AG04450 (cell line): ENCODE results near the gene PPP1R3C. TPM values are rescaled to one million over a fixed set of nuclear protein-coding genes. Genes with fewer than 3 reads are reported as not detected.
A peak's percentile ranks its signal among the peaks of the same experiment; 100 is the strongest.

Source experiments
- CTCF ChIA-PET: fragments of 300-600, 350-600 bp; formaldehyde crosslinking; extraction: SDS; loops from one replicate; lab custom pipeline; 2022; ENCODE audit warnings: antibody characterized with exemption, inconsistent platforms; lab: Charles Lee
- POLR2A ChIA-PET: fragments of 350-600 bp; formaldehyde crosslinking; extraction: SDS; loops from one replicate; lab custom pipeline; 2021; ENCODE audit warnings: antibody characterized with exemption, inconsistent platforms; lab: Yijun Ruan, JAX
- DNase-seq: peaks from one replicate; pipeline ENCODE4 v3.0.0-alpha.2; 2011; ENCODE audit warnings: low read depth, low spot score
- H3K27ac ChIP-seq: one replicate; pipeline ENCODE4 v1.5.1; 2012; ENCODE audit warnings: low read depth, low read length, control low read depth
- H3K27me3 ChIP-seq: one replicate; pipeline ENCODE4 v1.6.0; 2012; ENCODE audit warnings: low read length; ENCODE audit not compliant: control insufficient read depth, insufficient read depth
- H3K4me3 ChIP-seq: 2 replicates; pipeline ENCODE4 v1.5.1; 2011; ENCODE audit warnings: mild to moderate bottlenecking, low read depth, low read length, control low read depth
- H3K9me3 ChIP-seq: 2 replicates; pipeline ENCODE4 v1.5.1; 2012; ENCODE audit warnings: low read length; ENCODE audit not compliant: control insufficient read depth, insufficient read depth
- polyA plus RNA-seq: library from polyadenylated mRNA; depleted of rRNA; stranded (reverse); fragments of >200 nt; gene quantifications from 2 replicates; pipeline ENCODE4 v1.2.3, GENCODE V29; 2011
- TF ChIP-seq, protein P1 (sequence below): IDR thresholded peaks from 2 replicates; pipeline ENCODE4 v1.5.1; 2011; ENCODE audit warnings: low read depth, low read length, control low read depth, inconsistent platforms

PPP1R3C gene
- polyA plus RNA-seq, 1 experiment: 51.1 TPM

- TF ChIP-seq, protein P1, sequence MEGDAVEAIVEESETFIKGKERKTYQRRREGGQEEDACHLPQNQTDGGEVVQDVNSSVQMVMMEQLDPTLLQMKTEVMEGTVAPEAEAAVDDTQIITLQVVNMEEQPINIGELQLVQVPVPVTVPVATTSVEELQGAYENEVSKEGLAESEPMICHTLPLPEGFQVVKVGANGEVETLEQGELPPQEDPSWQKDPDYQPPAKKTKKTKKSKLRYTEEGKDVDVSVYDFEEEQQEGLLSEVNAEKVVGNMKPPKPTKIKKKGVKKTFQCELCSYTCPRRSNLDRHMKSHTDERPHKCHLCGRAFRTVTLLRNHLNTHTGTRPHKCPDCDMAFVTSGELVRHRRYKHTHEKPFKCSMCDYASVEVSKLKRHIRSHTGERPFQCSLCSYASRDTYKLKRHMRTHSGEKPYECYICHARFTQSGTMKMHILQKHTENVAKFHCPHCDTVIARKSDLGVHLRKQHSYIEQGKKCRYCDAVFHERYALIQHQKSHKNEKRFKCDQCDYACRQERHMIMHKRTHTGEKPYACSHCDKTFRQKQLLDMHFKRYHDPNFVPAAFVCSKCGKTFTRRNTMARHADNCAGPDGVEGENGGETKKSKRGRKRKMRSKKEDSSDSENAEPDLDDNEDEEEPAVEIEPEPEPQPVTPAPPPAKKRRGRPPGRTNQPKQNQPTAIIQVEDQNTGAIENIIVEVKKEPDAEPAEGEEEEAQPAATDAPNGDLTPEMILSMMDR: no peak
- no peak for DNase-seq
- Histone ChIP-seq H3K9me3 (no peaks in the 10 kb centered on the region), H3K27me3 (no peaks in the 10 kb centered on the region), H3K4me3 (no peak overlapping the region), H3K27ac (no peak overlapping the region)
- CTCF ChIA-PET: interaction anchor here (1.4 kb wide), 1 partner anchor 41 kb away, joined by 5 read pairs; no protein-coding TSS in a partner anchor
- POLR2A ChIA-PET: no interaction called here
Observed at GRCh38 chr10:91593834-91594233, 39.0 kb downstream of the PPP1R3C start.

- no peak overlapping the region for H3K4me3 ChIP-seq
- ChIA-PET CTCF (interaction anchor here (1.9 kb wide), 1 partner anchor 42 kb away, joined by 6 read pairs; no protein-coding TSS in a partner anchor), POLR2A (no interaction called here)
- no peak for DNase-seq
- no peak overlapping the region for H3K27ac ChIP-seq
- no peaks in the 10 kb centered on the region for H3K27me3 ChIP-seq
- H3K9me3 ChIP-seq: no peaks in the 10 kb centered on the region
- TF ChIP-seq, protein P1: no peak
Observed at GRCh38 chr10:91593366-91593765, 39.5 kb downstream of the PPP1R3C start.

- Histone ChIP-seq H3K27ac (peak overlapping the region; percentile 42), H3K4me3 (no peak overlapping the region), H3K9me3 (no peaks in the 10 kb centered on the region), H3K27me3 (no peaks in the 10 kb centered on the region)
- TF ChIP-seq, protein P1: no peak
- ChIA-PET CTCF (interaction anchor here (0.6 to 1.9 kb wide), 2 partner anchors 43 to 516 kb away, joined by 4 to 6 read pairs; no protein-coding TSS in a partner anchor), POLR2A (interaction anchor here (2.6 to 3.9 kb wide), 2 partner anchors 11 to 21 kb away, joined by 10 to 23 read pairs; no protein-coding TSS in a partner anchor)
- DNase-seq: no peak
Observed at GRCh38 chr10:91592266-91592975, 40.5 kb downstream of the PPP1R3C start.

- peak overlapping the region; percentile 11; the same call in 1 of the 2 replicates for H3K4me3 ChIP-seq
- H3K27ac ChIP-seq: peak overlapping the region; percentile 98
- POLR2A ChIA-PET: interaction anchor here (1.7 to 4.4 kb wide), 4 partner anchors 12 to 41 kb away, joined by 10 to 23 read pairs (median 19); partner anchors contain the start of gene PPP1R3C
- TF ChIP-seq, protein P1: no peak
- no peaks in the 10 kb centered on the region for H3K9me3 ChIP-seq
- CTCF ChIA-PET: interaction anchor here (0.8 to 1.9 kb wide), 2 partner anchors 36 to 44 kb away, joined by 4 to 6 read pairs; no protein-coding TSS in a partner anchor
- DNase-seq: no peak
- H3K27me3 ChIP-seq: no peaks in the 10 kb centered on the region
Observed at GRCh38 chr10:91591797-91592174, 41.1 kb downstream of the PPP1R3C start.
